DMS153 treated with DMSO at 0.1 percent for 48 hours (cell line): Measurements from ENCODE around the gene CST3.
"Not testable (repeated sequence)": the region's sequence is repeated elsewhere in the genome, so short reads cannot be mapped to it uniquely, and the experiment has no call there.

Experiments used
- DNase-seq: peaks from one replicate; lab custom pipeline; 2025; ENCODE audit not compliant: unreplicated experiment; lab: John Stamatoyannopoulos, UW

CST3 gene

DNA sequence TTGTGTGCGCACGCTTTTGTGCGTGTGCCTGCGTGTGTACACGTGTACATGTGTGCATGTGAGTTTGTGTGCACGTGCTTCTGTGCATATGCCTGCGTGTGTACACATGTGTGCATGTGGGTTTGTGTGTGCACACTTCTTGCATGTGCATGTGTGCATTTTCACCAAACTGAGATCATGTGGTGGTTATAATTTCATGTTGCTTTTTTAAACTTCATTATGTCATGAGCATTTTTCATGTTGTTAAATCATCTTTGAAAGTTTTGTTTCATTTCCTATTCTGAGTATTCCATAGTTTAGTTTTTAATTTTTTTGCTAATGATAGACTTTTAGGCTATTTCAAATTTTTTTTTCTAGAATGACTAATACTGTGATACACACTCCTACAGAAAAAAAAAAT lies 6.4 kb upstream of the CST3 start:
- DNase-seq = no peak

DNA sequence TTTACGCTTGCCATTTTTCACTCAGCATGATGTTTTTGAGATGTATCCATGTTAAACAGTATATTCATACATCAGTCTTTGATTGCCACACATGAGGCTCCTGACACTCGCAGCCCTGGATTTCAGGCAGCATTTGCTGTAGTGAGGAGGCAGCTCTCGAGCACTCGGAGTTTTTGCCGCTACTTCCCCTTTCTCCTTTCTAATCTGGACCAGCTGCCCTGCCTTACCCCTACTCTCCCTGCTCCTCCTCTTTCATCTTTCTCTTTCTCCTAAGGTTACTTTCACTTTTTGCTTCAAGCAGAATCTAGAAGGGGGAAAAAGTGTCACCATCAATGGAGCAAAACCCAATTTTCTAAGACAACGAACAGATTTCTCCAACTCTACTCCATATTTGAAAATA lies 5.9 kb upstream of the CST3 start:
- no peak for DNase-seq

DNA sequence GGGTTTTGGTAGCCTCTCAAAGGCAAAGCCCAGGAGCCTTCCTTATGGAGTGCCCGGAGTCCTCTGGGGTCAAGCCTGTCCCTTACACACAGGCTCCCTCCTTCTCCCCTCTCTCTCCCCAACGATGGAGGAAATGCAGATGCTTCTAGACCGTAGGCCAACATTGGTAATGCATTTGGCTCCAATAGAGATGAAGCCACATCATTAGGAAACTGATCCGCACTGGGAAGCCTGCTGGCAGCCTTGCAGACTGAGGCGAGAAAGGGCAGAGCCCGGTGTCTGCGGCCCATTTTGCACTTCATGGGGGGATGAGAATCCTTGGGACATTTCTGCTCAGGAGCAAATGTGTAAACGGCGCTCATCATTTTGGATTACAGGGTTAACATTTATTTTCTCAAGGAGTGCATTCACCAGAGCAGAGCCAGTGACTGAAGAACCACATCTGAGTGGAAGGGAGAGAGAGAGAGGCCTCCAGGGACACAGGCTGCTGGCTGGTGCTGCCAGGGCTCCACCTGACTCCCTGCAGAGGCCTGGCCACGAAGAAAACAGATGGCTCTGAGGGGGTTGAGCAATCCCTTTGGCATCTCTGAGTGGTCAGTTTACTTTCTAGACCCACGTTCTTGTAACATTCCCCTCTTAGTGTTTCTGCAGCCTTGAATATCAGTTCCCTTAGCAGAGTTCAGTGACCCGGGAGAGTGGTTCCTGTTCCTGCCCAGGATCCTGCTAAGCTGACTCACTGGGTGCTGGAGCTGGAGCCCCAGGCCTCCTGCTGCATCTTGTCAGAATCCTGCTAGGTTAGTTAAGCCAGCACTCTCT lies 4.4 kb upstream of the CST3 start:
- DNase-seq = no peak

DNA sequence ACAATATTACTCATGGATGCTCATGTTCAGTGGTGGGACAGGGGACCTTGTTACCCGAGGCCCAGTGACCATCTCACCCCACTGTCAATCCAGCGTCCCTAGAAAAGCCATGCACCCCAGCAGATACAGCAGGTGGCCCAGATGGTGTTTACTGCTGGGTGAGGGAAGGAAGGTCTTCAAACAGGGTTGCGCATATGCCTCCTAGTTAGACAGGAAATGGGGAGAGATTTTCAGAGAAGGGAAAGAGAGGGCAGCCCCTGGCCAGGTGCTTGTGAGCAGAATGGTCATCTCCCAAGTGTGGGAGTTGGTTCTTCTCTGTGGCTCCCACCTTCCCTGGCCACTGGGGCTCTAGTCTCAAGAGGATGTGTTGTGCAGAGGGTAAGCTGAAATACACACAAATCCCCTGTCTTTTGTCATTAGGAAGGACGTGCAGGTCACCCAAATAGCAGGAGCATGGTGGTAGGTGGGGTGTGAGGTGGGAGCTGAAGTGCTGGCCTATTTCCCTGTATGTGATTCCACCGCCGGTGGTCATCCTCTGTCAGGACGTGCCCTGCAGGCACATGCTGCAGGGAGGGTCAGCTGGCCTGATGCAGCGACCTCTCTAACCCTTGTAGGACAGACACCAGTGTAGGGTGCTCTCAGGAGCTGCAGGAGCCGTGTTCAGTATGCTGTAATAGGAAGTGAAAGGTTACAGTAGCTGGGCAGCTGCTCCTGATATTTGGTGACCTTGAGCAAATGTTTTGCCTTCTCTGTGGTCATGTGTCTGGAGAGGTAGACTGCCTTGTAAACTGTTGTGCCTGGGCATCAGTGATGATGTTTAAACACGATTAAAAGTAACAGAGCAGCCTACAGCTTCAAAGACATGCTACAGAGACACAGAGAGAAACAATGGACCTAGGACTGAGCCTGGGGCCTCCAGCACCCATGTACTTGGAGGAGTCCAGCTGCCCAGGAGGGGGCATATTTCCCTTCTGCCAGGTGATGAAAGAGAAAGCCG lies 3.2 kb upstream of the CST3 start:
- DNase-seq = no peak

DNA sequence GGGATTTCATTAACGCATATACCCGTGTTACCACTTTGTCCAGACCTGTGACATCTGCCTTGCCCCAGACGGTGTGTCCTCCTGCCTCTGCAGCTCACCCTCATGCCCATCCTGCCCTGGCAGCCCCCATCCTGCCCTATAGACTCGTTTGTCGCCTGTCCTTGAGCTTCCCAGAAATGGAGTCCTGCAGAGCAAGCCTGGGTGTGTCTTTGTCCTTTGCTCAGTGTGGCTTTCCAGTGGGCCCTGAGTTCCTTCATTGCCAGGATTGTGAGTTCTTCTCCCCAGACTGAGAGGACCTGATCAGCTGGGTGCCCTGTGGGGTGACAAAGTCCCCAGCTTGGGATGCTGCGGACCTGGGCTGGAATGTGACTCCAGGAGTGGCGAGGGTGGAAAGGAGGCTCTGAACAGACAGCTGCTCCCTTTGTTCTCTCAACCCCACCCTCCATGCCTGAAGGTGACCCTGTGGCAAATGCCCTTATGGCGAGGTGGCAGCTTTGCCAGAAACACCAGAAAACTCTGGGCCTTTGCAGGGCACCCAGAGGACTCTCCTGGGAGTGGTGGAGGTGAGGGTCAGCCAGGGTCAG lies 2.4 kb upstream of the CST3 start:
- no peak for DNase-seq

DNA sequence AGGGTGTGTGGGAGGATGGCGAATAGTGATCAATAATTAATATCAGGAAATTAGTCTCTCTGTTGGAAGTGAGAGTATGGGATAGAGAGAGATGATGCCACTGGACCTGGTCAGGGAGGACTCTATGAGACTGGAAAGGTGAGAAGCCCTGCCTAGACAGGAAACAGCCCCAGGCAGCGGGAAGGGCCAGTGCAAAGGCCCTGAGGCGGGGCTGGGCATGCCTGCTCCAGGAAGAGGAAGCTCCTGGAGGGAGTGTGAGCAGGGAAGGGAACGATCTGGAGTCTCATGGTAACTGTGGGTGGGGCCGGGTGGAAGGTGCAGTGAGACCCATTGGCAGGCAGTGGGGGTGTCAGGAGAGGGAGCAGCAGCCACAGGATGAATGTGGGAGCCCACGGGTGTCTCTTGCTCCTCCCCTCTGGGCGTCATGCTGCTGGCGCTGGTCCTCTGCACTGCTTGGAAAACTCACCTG lies 1.8 kb upstream of the CST3 start:
- DNase-seq = no peak

DNA sequence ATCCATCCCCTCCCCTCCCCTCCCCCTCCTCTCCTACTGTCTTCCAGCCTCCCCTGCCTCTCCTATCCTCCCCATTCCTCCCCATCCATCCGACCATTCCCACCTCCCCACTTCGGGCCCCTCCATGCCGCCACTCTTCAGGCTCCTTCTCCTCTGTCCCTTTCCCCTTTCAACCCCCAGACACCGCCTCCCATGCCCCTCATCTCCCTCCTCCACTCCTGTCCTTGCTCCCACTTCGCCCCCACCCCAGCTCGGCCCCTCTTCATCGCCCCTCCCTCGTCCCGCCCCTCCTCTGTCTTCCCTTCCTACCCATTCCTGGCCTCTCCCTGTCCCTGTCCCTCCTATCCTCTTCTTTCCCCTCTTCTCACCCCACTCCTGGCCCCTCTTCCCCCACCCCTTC lies 554 bp upstream of the CST3 start:
- no peak for DNase-seq

DNA sequence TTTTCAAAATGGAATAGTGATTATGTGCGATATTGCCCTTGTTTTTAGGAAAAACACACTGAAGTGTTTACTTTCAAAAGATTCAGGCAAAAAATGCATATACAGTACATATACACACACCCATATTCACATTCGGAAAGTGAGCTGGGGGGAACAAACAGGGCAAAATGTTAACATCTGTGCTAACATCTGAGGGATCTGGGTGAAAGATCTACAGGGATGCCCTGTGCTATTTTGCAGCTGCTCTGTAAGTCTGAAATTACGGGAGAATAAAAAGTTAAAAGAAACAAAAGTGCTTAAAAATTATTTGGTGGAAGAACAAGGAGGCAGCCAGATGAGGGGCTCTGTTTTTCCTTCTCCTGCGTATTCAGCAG lies 860 bp downstream of the CST3 start:
- DNase-seq = no peak

DNA sequence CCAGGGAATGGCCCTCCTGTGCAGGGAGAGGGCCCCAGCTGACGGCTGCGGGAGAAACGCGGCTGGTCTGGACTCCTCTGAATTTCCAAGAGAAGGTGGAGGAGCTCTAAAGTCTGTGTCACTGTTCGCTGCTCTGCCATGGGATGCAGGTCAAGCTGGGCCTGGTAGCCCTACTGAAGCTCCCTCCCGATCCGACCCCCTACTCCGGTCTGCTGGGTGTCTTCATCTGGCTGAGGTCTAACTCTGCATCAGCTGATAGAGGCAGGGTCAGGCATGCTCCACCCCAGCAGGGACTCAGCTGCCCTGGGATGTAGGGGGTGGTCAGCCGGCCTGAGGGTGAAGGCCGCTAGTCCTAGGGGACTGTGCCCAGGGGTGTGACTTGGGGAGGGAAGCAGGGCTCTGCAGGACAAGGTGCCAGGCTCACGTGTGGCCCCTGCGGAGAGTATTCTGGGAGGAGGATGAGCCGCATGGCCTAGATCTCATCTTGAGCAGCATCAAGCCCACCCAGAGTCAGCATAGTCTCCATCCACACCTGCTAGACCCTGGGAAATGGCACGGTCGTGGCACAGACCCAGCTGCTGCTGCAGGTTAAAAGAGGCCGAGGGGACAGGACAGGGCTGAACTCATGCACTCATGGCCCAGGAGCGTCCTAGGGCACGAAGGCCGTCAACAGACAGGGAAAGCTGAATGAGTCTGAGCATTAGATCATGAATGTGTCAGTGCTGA lies 1.4 kb downstream of the CST3 start:
- DNase-seq = no peak

DNA sequence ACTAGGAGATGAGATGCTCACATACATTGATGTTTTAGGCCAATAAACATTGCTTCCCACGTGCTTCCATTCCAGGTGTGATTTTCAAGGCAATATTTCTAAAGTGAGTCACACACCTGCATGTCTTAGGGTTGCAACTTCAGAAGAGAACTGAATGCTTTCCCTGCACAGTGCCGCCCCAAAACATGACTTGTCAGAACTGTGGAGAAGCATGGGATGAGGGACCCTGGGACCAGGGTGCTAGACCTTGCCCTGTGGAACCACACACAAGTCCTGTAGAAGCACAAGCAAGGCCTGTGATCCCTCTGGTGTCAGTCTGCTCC lies 2.0 kb downstream of the CST3 start:
- DNase-seq = not testable (repeated sequence)

DNA sequence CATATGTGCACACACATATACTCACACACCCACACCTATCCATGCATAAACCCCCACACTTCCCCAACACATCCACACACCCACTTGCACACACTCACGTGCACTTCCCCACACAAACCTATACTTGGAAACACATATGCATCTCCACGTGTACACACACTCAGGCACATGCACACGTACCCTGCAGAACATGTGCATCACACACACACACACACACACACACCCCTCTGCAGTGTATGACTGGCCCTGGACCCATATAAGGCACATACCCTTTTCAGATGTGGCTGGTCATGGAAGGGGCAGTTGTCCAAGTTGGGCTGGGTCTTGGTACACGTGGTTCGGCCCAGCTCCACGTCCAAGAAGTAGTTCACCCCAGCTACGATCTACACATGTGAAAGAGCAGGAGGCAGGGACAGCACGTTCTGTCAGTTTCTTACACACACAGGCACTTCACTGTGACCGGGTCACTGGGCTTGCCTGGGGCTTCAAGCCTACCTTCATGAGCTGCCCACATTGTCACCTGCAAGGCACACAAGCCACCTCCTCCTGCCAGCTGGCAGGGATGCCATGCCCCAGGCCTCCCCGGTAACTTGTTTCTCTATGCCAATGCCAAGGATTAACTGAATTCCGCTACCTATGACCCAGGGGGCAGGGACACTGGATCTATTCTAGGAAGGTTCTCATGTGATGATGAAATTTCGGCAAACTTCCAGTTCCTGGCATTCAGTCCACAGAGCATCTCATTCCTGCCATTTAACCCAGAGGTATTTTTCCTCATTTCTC lies 2.6 kb downstream of the CST3 start:
- DNase-seq = no peak

DNA sequence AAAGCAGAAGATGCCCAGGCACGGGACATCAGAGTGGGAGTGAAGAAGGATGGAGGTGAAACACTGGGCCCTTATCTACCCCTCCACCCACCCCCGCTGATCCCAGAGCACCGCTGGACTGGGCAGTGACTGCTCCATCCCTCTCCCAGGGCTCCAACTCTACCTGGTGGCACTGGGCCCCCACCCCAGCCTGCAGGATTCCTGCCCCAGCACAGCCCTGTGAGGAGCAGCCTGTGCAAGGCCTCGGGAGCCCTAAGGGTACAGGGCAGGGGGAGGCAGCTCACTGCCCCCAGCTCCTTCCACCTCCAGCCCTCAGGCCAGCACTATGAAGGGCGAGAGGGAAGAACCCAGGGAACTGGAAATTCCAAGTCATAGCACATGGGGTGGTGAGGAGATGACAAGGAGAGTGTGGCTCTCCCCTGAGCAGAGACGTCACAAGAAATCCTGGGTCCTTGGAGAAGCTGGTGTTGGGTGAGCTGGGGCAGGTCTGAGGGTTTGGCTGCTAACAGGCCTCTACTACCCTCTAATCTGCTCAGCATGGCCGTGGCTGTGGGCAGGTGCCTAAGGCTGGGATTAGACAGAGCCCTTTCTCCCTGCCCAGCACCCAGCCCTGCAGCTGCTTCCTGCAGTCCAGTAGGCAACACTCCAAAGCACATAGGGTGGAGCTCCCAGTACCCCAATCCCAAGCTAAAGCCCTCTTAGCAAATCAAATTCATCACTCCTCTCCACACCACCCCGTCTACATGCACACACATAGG lies 3.5 kb downstream of the CST3 start:
- no peak for DNase-seq

DNA sequence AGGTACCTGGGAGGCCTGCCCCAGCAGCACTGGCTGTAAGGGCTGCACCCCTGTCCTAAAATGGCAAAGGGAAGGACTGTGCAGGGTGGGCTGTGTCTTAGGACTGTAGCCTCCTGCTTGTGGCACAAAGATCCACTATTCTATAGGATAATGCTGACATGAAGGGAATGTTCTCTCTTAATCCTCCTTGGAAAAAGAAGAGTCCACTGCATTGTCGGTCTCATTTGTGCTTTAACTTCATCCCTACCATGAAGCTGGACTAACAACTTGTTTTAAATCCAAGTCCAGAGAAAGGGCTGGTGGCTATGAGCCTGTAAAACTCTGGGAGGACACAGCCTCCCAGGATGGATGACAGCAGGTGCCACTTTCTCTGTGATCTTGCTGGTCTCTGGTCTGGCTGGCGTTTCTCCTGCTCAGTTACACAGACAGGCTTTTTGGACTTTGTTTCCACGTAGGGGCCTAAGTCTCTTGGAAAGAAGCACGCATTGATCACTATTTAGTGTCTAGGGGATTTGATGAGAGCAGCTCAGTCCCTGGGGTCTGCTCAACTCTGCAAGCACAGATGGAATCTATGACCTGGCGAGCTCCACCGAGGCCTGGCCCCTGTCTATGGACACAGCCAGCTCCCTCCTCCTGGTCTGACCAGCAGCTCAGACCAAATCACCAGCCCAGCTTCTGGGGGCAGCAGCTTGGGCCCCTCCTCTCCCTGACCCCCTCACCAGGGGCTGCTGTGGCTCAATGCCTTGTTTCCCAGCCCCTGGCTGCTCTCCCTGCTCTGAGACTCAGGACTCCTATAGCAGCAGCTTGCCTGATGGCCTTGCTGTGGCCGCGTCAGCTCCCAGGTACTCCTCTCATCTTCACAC lies 4.8 kb downstream of the CST3 start:
- DNase-seq = no peak

DNA sequence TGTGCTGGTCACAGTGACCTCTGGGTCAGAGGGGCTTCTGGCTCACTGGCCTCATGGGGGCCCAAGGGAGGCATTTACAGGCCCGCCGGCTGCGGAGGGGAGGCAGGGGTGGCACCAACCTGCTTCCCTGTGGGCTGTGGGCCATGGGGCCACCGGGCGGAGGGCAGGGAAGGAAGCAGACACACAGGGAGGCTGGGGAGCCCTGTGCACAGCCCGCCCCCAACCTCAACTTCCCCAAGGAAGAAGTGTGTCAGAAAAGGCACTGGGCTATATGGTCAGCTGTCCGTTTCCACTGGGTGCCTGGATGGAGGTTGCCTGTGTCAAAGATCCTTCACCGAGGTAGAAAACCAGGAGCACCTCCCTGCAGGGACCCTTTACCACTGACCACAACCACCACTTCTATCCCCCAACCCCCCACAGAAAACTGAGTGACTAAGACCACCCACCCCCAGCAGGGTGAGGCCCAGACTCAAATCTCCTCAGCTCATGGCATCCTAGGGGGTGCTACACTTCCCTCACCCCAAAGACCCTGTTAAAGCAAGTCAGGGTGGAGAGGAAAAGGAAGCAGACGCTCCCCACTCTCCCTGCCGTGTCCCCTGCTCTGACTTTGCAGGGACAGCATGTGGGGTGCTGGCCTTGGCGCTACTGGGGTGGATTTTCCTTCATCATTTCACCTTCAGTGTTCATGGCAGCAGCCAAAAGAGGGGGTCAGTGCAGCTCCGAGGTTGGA lies 5.6 kb downstream of the CST3 start:
- DNase-seq = no peak

DNA sequence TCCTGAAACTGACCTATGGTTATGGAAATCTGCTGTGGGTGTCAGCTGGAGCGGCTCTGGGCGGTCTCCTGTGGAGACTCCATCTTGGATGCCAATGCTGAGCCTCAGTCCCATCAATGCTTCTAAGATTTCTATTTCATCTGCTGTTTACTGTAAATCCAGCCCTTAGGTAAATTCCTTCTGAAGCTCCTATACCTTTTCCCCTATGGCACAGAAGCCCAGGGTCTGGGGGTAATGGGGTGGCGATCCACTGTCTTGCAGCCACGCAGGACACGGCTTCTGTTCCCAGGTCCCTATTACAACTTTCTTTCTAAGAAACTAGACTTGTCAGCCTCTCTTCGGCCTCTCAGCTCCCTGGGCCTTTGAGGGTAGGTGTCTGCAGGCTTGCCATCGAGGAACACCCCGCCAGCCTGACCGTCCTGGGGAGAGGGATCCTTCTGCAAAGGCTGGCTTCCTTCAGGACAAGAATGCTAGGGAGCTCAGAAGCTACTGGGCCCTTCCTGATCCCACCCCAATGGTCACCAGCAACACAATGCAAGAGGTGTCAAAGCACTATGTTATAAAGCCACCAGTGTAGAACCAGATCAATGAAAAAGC lies 6.4 kb downstream of the CST3 start:
- no peak for DNase-seq

DNA sequence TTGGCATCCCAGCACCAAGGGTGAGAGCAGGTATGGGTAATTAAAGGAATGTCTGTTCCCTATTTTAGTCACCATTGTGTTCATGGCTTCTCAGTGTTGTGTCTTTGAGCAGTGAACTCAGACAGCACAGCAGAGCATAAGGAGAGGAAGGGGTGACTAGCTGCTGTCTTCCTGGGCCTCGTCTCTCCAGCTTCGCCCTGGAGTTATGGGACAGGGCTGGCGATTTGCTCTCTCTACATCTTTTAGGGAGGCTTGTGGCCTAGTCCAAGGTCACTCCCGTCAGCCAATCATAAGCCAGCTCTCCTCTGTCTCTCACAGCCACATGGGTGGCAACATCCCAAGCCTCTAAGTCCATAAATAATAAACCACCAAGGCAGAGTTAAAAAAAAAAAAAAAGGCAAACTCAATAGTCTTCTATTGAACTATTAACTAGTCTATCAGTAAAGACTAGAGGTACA lies 7.3 kb downstream of the CST3 start:
- no peak for DNase-seq

DNA sequence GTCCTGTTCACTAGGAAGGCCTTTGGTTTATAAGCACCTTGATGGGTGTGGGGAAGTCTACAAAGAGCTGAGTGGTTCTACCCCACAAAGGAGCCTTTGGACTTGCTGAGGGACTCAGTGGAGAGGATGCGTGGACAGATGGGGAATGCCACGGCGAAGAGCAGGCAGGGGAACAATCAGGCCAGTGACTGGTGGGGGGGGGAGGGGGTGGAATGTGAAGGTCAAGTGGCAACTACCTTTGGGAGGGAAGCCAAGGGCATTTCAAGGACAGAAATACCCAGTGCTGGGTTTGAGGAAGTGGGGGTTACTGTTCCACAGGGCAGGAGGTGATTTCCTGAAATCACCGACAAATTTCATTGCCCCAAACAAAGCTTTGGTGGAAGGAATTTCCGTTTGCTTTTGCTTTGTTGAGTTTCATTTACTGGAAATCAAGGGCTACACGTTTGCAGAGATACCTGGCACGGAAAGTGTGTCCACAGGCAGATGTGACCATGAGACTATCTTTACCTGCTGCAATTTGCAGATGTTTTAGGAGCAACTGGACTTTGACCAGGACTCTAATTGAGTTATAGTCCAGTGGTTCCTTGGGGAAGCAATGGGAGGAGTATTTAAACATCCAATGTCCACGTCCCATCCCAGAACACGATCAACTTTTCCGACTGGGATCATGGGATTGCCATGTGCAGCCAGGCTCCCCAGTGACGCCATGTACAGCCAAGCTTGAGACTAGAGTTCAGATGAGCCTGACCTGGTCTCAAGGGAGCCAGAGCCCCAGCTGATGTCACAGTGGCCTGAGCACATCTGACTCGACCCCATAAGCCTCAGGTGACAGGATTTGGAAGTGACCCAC lies 8.0 kb downstream of the CST3 start:
- no peak for DNase-seq
